Measurements from ENCODE around the gene PDE4B.

DNA sequence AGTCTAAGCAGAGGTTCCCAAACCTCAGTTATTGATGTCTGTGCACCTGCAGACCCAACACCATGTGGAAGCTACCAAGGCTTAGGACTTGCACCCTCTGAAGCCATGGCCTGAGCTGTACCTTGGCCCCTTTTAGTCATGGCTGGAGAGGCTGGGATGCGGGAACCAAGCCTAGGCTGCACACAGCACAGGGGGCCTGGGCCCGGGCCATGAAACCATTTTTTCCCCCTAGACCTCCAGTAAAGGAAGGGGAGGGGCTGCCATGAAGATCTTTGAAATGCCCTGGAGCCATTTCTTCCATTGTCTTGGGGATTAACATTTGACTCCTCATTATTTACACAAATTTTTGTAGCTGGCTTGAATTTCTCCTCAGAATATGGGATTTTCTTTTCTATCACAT lies 265.9 kb downstream of the PDE4B start:
- TF ChIP-seq, protein P1, sequence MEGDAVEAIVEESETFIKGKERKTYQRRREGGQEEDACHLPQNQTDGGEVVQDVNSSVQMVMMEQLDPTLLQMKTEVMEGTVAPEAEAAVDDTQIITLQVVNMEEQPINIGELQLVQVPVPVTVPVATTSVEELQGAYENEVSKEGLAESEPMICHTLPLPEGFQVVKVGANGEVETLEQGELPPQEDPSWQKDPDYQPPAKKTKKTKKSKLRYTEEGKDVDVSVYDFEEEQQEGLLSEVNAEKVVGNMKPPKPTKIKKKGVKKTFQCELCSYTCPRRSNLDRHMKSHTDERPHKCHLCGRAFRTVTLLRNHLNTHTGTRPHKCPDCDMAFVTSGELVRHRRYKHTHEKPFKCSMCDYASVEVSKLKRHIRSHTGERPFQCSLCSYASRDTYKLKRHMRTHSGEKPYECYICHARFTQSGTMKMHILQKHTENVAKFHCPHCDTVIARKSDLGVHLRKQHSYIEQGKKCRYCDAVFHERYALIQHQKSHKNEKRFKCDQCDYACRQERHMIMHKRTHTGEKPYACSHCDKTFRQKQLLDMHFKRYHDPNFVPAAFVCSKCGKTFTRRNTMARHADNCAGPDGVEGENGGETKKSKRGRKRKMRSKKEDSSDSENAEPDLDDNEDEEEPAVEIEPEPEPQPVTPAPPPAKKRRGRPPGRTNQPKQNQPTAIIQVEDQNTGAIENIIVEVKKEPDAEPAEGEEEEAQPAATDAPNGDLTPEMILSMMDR (IDR thresholded peaks at IDR 0.05; ENCODE audit: low read length) = no peak
- TF ChIP-seq EZH2 (IDR thresholded peaks at IDR 0.05; ENCODE audit: borderline replicate concordance, low read length) = no peak
